GM23248 (cell line): ENCODE measurements around the gene ERC2. TPM values are rescaled to one million over a fixed set of nuclear protein-coding genes. Genes with fewer than 3 reads are reported as not detected.

Experiments
- DNase-seq: peaks from one replicate; pipeline ENCODE4 v3.0.0-alpha.2; 2015
- H2AFZ ChIP-seq: fragments of 200-600 bp; sonication (generic); 2 replicates; pipeline ENCODE4 v1.6.1; 2016; ENCODE audit warnings: antibody characterized with exemption
- H3F3A ChIP-seq: fragments of 200-600 bp; sonication (generic); 2 replicates; pipeline ENCODE4 v1.6.1; 2016; ENCODE audit warnings: mild to moderate bottlenecking, antibody characterized with exemption, mixed run types; ENCODE audit not compliant: insufficient read depth
- H3K27ac ChIP-seq: fragments of 200-600 bp; sonication (generic); 2 replicates; pipeline ENCODE4 v1.5.1; 2016; ENCODE audit warnings: mild to moderate bottlenecking
- H3K27me3 ChIP-seq: fragments of 200-600 bp; sonication (generic); replicated peaks from 2 replicates; pipeline ENCODE4 v1.6.1; 2016; ENCODE audit warnings: mild to moderate bottlenecking; ENCODE audit not compliant: insufficient read depth
- H3K36me3 ChIP-seq: fragments of 200-600 bp; sonication (generic); 2 replicates; pipeline ENCODE4 v1.6.1; 2016; ENCODE audit warnings: low read depth, mild to moderate bottlenecking
- H3K4me1 ChIP-seq: fragments of 200-600 bp; sonication (generic); 2 replicates; pipeline ENCODE4 v1.6.1; 2016; ENCODE audit warnings: mild to moderate bottlenecking; ENCODE audit not compliant: insufficient read depth
- H3K4me2 ChIP-seq: fragments of 200-600 bp; sonication (generic); one replicate; pipeline ENCODE4 v1.6.1; 2016; ENCODE audit warnings: mild to moderate bottlenecking; ENCODE audit not compliant: unreplicated experiment
- H3K4me3 ChIP-seq: fragments of 200-600 bp; sonication (generic); 2 replicates; pipeline ENCODE4 v1.5.1; 2016; ENCODE audit warnings: mild to moderate bottlenecking
- H3K79me2 ChIP-seq: fragments of 200-600 bp; sonication (generic); 2 replicates; pipeline ENCODE4 v1.6.1; 2016; ENCODE audit warnings: mild to moderate bottlenecking; ENCODE audit not compliant: insufficient read depth
- H3K9ac ChIP-seq: fragments of 200-600 bp; sonication (generic); 2 replicates; pipeline ENCODE4 v1.6.1; 2016; ENCODE audit warnings: mild to moderate bottlenecking
- H3K9me2 ChIP-seq: fragments of 200-600 bp; sonication (generic); 2 replicates; pipeline ENCODE4 v1.6.1; 2016; ENCODE audit warnings: mixed run types, mild to moderate bottlenecking, moderate library complexity; ENCODE audit not compliant: insufficient read depth
- H3K9me3 ChIP-seq: fragments of 200-600 bp; sonication (generic); one replicate; pipeline ENCODE4 v1.6.1; 2017; ENCODE audit warnings: low read depth
- H4K20me1 ChIP-seq: fragments of 200-600 bp; sonication (generic); 2 replicates; pipeline ENCODE4 v1.6.0; 2016; ENCODE audit not compliant: insufficient read depth
- EZH2 ChIP-seq: fragments of 200-600 bp; sonication (generic); IDR thresholded peaks from 2 replicates; pipeline ENCODE4 v1.6.1; 2018; ENCODE audit warnings: antibody characterized with exemption, mild to moderate bottlenecking; ENCODE audit not compliant: insufficient read depth, poor library complexity, severe bottlenecking
- EZH2phosphoT487 ChIP-seq: fragments of 200-600 bp; sonication (generic); IDR thresholded peaks from 2 replicates; pipeline ENCODE4 v1.6.1; 2018; ENCODE audit warnings: antibody characterized with exemption, moderate library complexity, mild to moderate bottlenecking, low read depth; ENCODE audit not compliant: insufficient read depth
- WGBS, 2 experiments: methylation state at CpG; one replicate each; pipeline ENCODE4 v1.1.6; 2015 to 2017; ENCODE audit warnings: low lambda C conversion rate in 2 of 2, low coverage in 1 of 2; ENCODE audit errors: missing lambda C conversion rate in 2 of 2; 5-methylcytosine and 5-hydroxymethylcytosine counted together
- in situ Hi-C: fragments of 300-500 bp; cut with MboI; formaldehyde crosslinking; loops from 2 replicates; pipeline ENCODE4 v1.15.0; 2020
- polyA plus RNA-seq: library from polyadenylated mRNA; unstranded; fragments of >200 nt; fragmentation: Nextera tagmentation; extraction: Ambion mirVana; gene quantifications from 2 replicates; pipeline ENCODE4 v1.2.1, GENCODE V29; 2016
- total RNA-seq: library from RNA; depleted of rRNA; stranded (reverse); fragments of >200 nt; shearing (Covaris generic); gene quantifications from 2 replicates; pipeline ENCODE4 v1.2.3, GENCODE V29; 2014

ERC2 gene
- total and polyA plus RNA-seq, 2 experiments from 2014 or later, result not detected

DNA sequence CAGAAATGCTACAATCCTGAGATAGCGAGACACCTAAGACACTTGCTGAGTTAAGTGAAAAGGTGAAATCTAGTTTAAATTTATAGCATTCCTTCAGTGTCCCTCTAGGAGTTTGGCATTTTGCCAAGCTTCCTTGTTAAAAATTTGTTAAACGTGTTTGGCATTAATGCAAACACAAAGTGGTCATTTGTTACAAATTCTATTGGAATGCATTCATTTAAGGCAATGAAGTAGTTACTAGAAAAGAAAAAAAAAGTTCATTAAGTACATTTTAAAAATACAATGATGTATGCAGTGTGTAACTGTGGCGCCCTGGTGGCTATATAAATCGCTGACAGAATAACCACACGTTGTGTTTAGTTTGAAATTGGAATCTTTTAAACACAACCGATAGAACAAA is 949.8 kb downstream of the ERC2 start:
- no peaks in the 10 kb centered on the region for H3K79me2 ChIP-seq
- DNase-seq, result peak; percentile 29
- in situ Hi-C loops, result no loop called here
- no peaks in the 10 kb centered on the region for H3F3A ChIP-seq
- no peak overlapping the region for H2AFZ ChIP-seq
- no peaks in the 10 kb centered on the region for H3K36me3 ChIP-seq
- WGBS, 2 experiments, result 62 to 64% methylated on average over 6 of the region's 6 CpGs
- TF ChIP-seq EZH2phosphoT487 (no peak), EZH2 (no peak)
- no peak overlapping the region for H3K4me2 ChIP-seq
- H3K9ac ChIP-seq, result no peak overlapping the region
- no peaks in the 10 kb centered on the region for H3K9me3 ChIP-seq
- no peak overlapping the region for H3K27ac ChIP-seq
- H4K20me1 ChIP-seq, result no peaks in the 10 kb centered on the region
- H3K4me1 ChIP-seq, result peaks cover 27% of the 10 kb centered on the region
- no peaks in the 10 kb centered on the region for H3K9me2 ChIP-seq
- no peak overlapping the region for H3K4me3 ChIP-seq
- peaks cover 10% of the 10 kb centered on the region for H3K27me3 ChIP-seq

GRCh38 chr3:55516392-55517030 is 951.8 kb downstream of the ERC2 start:
- no peak for DNase-seq
- 43 to 50% methylated on average over 9 to 10 of the region's 10 CpGs for WGBS, 2 experiments
- in situ Hi-C loops, result no loop called here

GRCh38 chr3:55515550-55516246 is 952.6 kb downstream of the ERC2 start:
- no peak for DNase-seq
- Histone ChIP-seq H3K4me2 (no peak overlapping the region), H3K36me3 (no peaks in the 10 kb centered on the region), H3F3A (peaks cover 25% of the 10 kb centered on the region), H3K4me3 (no peak overlapping the region), H3K4me1 (peaks cover 32% of the 10 kb centered on the region), H3K9me3 (no peaks in the 10 kb centered on the region), H3K27ac (no peak overlapping the region), H3K27me3 (peaks cover 10% of the 10 kb centered on the region), H3K9me2 (no peaks in the 10 kb centered on the region), H2AFZ (no peak overlapping the region), H4K20me1 (no peaks in the 10 kb centered on the region), H3K9ac (no peak overlapping the region), H3K79me2 (no peaks in the 10 kb centered on the region)
- in situ Hi-C loops, result no loop called here
- 32 to 37% methylated on average over 14 of the region's 14 CpGs for WGBS, 2 experiments
- no peak for TF ChIP-seq EZH2
- TF ChIP-seq EZH2phosphoT487, result no peak

More at GRCh38 chr3:55516392-55517030, 951.8 kb downstream of the ERC2 start:
- TF ChIP-seq EZH2phosphoT487, result no peak
- no peak for TF ChIP-seq EZH2
- Histone ChIP-seq H3K4me1 (peaks cover 35% of the 10 kb centered on the region), H3K79me2 (no peaks in the 10 kb centered on the region), H4K20me1 (no peaks in the 10 kb centered on the region), H3K27ac (no peak overlapping the region), H3K9me2 (no peaks in the 10 kb centered on the region), H3K4me2 (no peak overlapping the region), H3K36me3 (no peaks in the 10 kb centered on the region), H2AFZ (no peak overlapping the region), H3K27me3 (peaks cover 10% of the 10 kb centered on the region), H3K9ac (no peak overlapping the region), H3F3A (peaks cover 18% of the 10 kb centered on the region), H3K4me3 (no peak overlapping the region), H3K9me3 (no peaks in the 10 kb centered on the region)

DNA sequence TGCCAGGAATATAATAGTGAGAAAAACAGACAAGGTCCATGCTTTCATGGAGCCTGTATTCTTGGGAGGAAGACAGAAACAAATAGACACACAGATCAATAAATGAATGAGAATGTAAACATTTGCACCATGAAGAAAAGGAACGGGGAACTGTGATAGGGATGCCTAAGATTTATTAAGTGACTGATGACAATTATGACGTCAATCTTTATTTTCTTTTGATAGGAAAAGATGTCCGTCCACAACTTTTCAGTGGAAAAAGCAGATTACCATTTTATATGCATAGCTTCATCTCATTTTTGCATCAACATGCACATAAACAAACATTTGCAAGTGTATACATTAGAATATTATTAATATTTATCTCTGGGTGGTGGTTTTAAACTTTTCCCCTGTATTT is 953.3 kb downstream of the ERC2 start:
- no peak overlapping the region for H3K4me2 ChIP-seq
- no peaks in the 10 kb centered on the region for H3K9me2 ChIP-seq
- no peak overlapping the region for H3K4me3 ChIP-seq
- TF ChIP-seq EZH2phosphoT487, result no peak
- no peak for TF ChIP-seq EZH2
- DNase-seq, result no peak
- H4K20me1 ChIP-seq, result no peaks in the 10 kb centered on the region
- 66 to 70% methylated on average over 3 of the region's 3 CpGs for WGBS, 2 experiments
- H3K4me1 ChIP-seq, result peaks cover 32% of the 10 kb centered on the region
- no peak overlapping the region for H3K9ac ChIP-seq
- H3K79me2 ChIP-seq, result no peaks in the 10 kb centered on the region
- no peak overlapping the region for H3K27ac ChIP-seq
- no peaks in the 10 kb centered on the region for H3K36me3 ChIP-seq
- H3K9me3 ChIP-seq, result no peaks in the 10 kb centered on the region
- in situ Hi-C loops, result no loop called here
- H3K27me3 ChIP-seq, result peaks cover 10% of the 10 kb centered on the region
- peaks cover 27% of the 10 kb centered on the region for H3F3A ChIP-seq
- H2AFZ ChIP-seq, result no peak overlapping the region
